ENCODE data around the gene SERPINB7.

DNA sequence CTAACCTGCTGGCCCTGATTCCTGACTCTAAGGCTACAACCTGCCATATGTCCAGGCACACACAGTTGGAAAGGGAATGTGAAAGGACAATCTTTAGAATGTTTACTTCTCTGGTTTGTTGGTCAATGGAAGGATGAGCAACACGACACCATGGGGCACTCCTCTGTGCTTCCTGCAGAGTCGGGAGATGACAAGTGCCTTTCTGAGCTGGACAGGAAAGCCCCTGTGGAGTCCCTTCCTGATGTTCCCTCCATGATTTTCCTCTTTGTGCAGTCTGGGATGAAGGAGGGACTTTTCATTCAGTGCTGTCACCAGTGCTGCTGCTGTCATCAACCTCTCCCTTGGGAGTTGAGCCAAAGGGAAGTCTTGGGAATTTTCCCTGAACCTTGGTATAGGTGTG is 22.6 kb upstream of the SERPINB7 start:
- TF ChIP-seq, protein P1, sequence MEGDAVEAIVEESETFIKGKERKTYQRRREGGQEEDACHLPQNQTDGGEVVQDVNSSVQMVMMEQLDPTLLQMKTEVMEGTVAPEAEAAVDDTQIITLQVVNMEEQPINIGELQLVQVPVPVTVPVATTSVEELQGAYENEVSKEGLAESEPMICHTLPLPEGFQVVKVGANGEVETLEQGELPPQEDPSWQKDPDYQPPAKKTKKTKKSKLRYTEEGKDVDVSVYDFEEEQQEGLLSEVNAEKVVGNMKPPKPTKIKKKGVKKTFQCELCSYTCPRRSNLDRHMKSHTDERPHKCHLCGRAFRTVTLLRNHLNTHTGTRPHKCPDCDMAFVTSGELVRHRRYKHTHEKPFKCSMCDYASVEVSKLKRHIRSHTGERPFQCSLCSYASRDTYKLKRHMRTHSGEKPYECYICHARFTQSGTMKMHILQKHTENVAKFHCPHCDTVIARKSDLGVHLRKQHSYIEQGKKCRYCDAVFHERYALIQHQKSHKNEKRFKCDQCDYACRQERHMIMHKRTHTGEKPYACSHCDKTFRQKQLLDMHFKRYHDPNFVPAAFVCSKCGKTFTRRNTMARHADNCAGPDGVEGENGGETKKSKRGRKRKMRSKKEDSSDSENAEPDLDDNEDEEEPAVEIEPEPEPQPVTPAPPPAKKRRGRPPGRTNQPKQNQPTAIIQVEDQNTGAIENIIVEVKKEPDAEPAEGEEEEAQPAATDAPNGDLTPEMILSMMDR (optimal IDR thresholded peaks at IDR 0.05 in 1 of 3, IDR thresholded peaks at IDR 0.05 in 1 of 3, conservative IDR thresholded peaks at IDR 0.05 in 1 of 3; ENCODE audit: extremely low read depth in 1 of 3, insufficient read depth in 2 of 3, low read length in 3 of 3) = no peak
- no peak for TF ChIP-seq EZH2 (IDR thresholded peaks at IDR 0.05; ENCODE audit: low read length)

All from keratinocyte (primary cell).